ENCODE results near the gene CLEC3A. TPM values are rescaled to one million over a fixed set of nuclear protein-coding genes. Genes with fewer than 3 reads are reported as not detected.
"Not testable (repeated sequence)": the region's sequence is repeated elsewhere in the genome, so short reads cannot be mapped to it uniquely, and the experiment has no call there.

CLEC3A gene
- total and polyA plus RNA-seq, 4 donors: 0.26 to 0.49 (median 0.30) TPM; not detected in 1

DNA sequence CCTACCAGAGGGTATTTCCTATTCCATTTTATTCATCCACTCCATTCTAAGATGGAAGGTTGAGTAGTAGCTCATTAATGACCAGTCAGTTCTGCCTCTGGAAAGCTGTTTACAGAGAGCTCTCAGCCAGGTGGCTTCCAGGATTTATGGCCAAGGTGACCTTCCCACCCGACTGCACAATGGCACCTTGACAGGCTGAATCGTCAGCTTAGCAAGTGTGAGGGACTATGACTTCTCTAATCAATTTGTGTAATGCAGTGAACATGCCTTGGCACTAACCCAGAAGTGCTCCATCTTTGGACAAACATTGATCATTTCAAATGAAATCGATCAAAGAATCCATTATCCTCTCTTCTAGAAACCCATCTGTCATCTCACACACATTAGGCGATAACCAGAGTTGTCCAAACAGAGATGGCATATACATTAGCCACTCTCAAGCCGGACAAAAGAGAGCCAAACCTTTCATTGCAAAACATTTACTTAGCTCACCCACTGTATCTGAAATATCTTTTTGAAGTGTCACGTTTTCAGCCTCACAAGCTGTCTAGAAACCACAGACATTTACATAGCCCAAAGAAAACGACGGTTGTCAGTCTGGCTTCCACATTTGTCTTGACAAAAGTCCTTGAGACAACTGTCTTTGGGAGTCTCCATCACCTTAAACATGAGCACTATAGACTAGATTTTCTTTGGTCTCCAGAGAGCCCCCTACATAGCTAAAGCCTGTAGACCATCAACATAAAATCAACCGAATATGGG lies 35.6 kb downstream of the CLEC3A start:
- peak in 1 of 6 donors; percentile 67 for DNase-seq (ENCODE audit: low read depth in 4 of 6, low spot score in 6 of 6)
- Histone ChIP-seq H3K4me3 (ENCODE audit: low read depth, low read length) (no peak overlapping the region), H3K4me1 (ENCODE audit: control insufficient read depth, insufficient read depth, low read length) (no peaks in the 10 kb centered on the region), H3K9me3 (ENCODE audit: control insufficient read depth, insufficient read depth, low read length) (no peaks in the 10 kb centered on the region), H3K36me3 (ENCODE audit: control insufficient read depth, insufficient read depth, low read length) (no peaks in the 10 kb centered on the region), H3K27ac (ENCODE audit: low read depth, low read length) (no peak overlapping the region), H3K27me3 (ENCODE audit: control insufficient read depth, insufficient read depth, low read length) (no peaks in the 10 kb centered on the region)
- 71% methylated on average over 8 of the region's 9 CpGs for WGBS (ENCODE audit: insufficient coverage)

DNA sequence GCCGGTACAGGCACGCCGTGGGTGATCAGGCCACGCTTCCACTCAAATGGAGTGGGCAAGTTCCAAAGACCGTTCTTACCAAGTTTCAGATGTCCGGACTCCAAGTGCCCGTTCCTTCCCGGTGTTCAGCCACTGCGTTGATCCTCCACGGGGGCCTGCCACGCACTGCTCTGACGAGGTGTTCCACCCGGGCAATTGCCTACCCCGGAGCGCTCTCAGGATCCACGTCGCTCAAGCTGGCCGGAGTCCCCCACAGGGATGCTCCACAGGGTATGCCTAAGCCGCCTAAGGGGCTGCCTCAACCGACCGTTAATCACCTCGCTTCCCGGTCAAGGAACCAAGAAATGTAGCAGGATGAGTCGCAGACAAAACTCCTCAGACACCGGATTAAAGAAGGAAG lies 37.5 kb downstream of the CLEC3A start:
- 74% methylated on average over 24 of the region's 25 CpGs for WGBS (ENCODE audit: insufficient coverage)
- not testable (repeated sequence) for H3K4me1 ChIP-seq (ENCODE audit: control insufficient read depth, insufficient read depth, low read length)

DNA sequence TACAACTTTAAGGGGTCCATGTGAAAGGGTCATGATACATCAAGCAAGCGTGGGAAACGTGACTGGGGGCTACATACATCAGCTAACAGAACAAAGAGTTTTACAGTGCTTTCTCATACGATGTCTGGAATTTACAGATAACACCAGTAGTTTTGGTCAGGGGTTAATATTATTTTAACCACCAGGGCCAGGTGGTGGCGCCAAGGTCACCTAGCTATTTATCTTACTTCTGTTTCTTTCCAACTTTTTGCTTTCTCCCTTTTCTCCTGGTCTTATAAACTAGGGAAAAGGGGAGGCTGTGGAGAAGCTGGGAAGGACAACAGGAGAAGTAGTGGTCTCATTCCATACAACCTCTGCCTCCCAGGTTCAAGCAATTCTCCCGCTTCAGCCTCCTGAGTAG lies 37.9 kb downstream of the CLEC3A start:
- WGBS (ENCODE audit: insufficient coverage): no CpG with 5 or more reads among the region's 5 CpGs

More for the DNA sequence above, 37.5 kb downstream of the CLEC3A start:
- H3K27ac ChIP-seq (ENCODE audit: low read depth, low read length); H3K36me3 ChIP-seq (ENCODE audit: control insufficient read depth, insufficient read depth, low read length); DNase-seq (ENCODE audit: low read depth in 4 of 6, low spot score in 6 of 6); H3K27me3 ChIP-seq (ENCODE audit: control insufficient read depth, insufficient read depth, low read length); H3K9me3 ChIP-seq (ENCODE audit: control insufficient read depth, insufficient read depth, low read length); H3K4me3 ChIP-seq (ENCODE audit: low read depth, low read length): not testable (repeated sequence)

GRCh38 chr16:78060809-78061208 lies 38.5 kb downstream of the CLEC3A start:
- no peak for DNase-seq (ENCODE audit: low read depth in 4 of 6, low spot score in 6 of 6)
- WGBS (ENCODE audit: insufficient coverage): 94% methylated on average over 2 of the region's 5 CpGs
- H3K4me3 ChIP-seq (ENCODE audit: low read depth, low read length): no peak overlapping the region
- H3K4me1 ChIP-seq (ENCODE audit: control insufficient read depth, insufficient read depth, low read length): no peaks in the 10 kb centered on the region
- H3K36me3 ChIP-seq (ENCODE audit: control insufficient read depth, insufficient read depth, low read length): no peaks in the 10 kb centered on the region
- H3K27me3 ChIP-seq (ENCODE audit: control insufficient read depth, insufficient read depth, low read length): no peaks in the 10 kb centered on the region
- no peaks in the 10 kb centered on the region for H3K9me3 ChIP-seq (ENCODE audit: control insufficient read depth, insufficient read depth, low read length)
- H3K27ac ChIP-seq (ENCODE audit: low read depth, low read length): no peak overlapping the region

More for the DNA sequence above, 37.9 kb downstream of the CLEC3A start:
- DNase-seq (ENCODE audit: low read depth in 4 of 6, low spot score in 6 of 6): no peak
- no peak overlapping the region for H3K27ac ChIP-seq (ENCODE audit: low read depth, low read length)
- no peaks in the 10 kb centered on the region for H3K27me3 ChIP-seq (ENCODE audit: control insufficient read depth, insufficient read depth, low read length)
- no peak overlapping the region for H3K4me3 ChIP-seq (ENCODE audit: low read depth, low read length)
- H3K9me3 ChIP-seq (ENCODE audit: control insufficient read depth, insufficient read depth, low read length): no peaks in the 10 kb centered on the region
- no peaks in the 10 kb centered on the region for H3K4me1 ChIP-seq (ENCODE audit: control insufficient read depth, insufficient read depth, low read length)
- no peaks in the 10 kb centered on the region for H3K36me3 ChIP-seq (ENCODE audit: control insufficient read depth, insufficient read depth, low read length)

GRCh38 chr16:78065319-78065718 lies 43.0 kb downstream of the CLEC3A start:
- H3K27me3 ChIP-seq (ENCODE audit: control insufficient read depth, insufficient read depth, low read length): no peaks in the 10 kb centered on the region
- H3K4me1 ChIP-seq (ENCODE audit: control insufficient read depth, insufficient read depth, low read length): no peaks in the 10 kb centered on the region
- no peaks in the 10 kb centered on the region for H3K9me3 ChIP-seq (ENCODE audit: control insufficient read depth, insufficient read depth, low read length)
- WGBS (ENCODE audit: insufficient coverage): 80% methylated on average over 2 of the region's 4 CpGs
- no peak overlapping the region for H3K4me3 ChIP-seq (ENCODE audit: low read depth, low read length)
- no peak overlapping the region for H3K27ac ChIP-seq (ENCODE audit: low read depth, low read length)
- no peaks in the 10 kb centered on the region for H3K36me3 ChIP-seq (ENCODE audit: control insufficient read depth, insufficient read depth, low read length)
- no peak for DNase-seq (ENCODE audit: low read depth in 4 of 6, low spot score in 6 of 6)

GRCh38 chr16:78069913-78070312 lies 47.6 kb downstream of the CLEC3A start:
- WGBS (ENCODE audit: insufficient coverage): 100% methylated on average over 3 of the region's 5 CpGs
- DNase-seq (ENCODE audit: low read depth in 4 of 6, low spot score in 6 of 6): no peak
- Histone ChIP-seq H3K4me3 (ENCODE audit: low read depth, low read length) (no peak overlapping the region), H3K27ac (ENCODE audit: low read depth, low read length) (no peak overlapping the region), H3K9me3 (ENCODE audit: control insufficient read depth, insufficient read depth, low read length) (no peaks in the 10 kb centered on the region), H3K4me1 (ENCODE audit: control insufficient read depth, insufficient read depth, low read length) (no peaks in the 10 kb centered on the region), H3K27me3 (ENCODE audit: control insufficient read depth, insufficient read depth, low read length) (peaks cover 3% of the 10 kb centered on the region), H3K36me3 (ENCODE audit: control insufficient read depth, insufficient read depth, low read length) (no peaks in the 10 kb centered on the region)

DNA sequence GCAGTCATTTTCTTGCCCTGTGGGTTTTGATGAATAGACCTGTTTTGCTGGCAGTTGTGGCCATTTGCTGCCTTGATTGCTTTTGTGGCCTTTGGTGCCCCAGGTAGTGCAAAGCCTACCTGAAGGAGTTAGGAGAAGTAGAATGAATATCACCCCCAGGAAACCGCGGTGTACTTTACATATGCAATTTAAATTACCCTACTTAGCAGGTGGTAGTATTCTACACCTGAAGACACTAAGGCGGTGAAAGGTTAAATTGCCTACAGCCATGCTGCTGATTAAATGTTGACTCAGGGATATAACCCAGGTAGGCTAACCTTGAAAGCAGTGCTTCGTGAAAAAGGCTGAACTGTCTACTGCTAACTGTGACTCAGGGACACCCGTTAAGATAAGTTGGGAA lies 49.9 kb downstream of the CLEC3A start:
- H3K4me1 ChIP-seq (ENCODE audit: control insufficient read depth, insufficient read depth, low read length): no peaks in the 10 kb centered on the region
- DNase-seq (ENCODE audit: low read depth in 4 of 6, low spot score in 6 of 6): peak in 1 of 6 donors; percentile 39
- 80% methylated on average over 1 of the region's 5 CpGs for WGBS (ENCODE audit: insufficient coverage)
- peaks cover 3% of the 10 kb centered on the region for H3K27me3 ChIP-seq (ENCODE audit: control insufficient read depth, insufficient read depth, low read length)
- no peak overlapping the region for H3K27ac ChIP-seq (ENCODE audit: low read depth, low read length)
- H3K9me3 ChIP-seq (ENCODE audit: control insufficient read depth, insufficient read depth, low read length): no peaks in the 10 kb centered on the region
- no peak overlapping the region for H3K4me3 ChIP-seq (ENCODE audit: low read depth, low read length)
- H3K36me3 ChIP-seq (ENCODE audit: control insufficient read depth, insufficient read depth, low read length): no peaks in the 10 kb centered on the region

DNA sequence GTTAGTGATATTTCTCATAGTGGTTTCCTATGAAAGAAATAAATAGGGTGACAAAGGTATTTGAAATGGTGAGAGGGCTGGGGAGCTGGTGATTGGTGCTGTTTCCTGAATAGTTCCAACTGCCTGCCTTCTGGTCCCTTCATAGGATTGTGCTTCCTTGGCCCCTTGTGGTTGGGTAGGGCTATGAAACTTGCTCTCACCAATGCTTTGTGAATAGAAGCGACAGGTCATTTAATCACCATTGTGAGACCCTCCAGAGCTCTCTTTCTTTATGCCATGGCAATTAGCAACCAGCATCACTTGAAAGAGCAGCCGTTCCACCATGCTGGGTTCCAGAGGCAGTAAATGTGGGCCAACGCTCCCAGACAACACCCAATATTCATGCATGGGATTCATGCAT lies 53.5 kb downstream of the CLEC3A start:
- Histone ChIP-seq H3K4me1 (ENCODE audit: control insufficient read depth, insufficient read depth, low read length) (no peaks in the 10 kb centered on the region), H3K36me3 (ENCODE audit: control insufficient read depth, insufficient read depth, low read length) (no peaks in the 10 kb centered on the region), H3K27ac (ENCODE audit: low read depth, low read length) (no peak overlapping the region), H3K27me3 (ENCODE audit: control insufficient read depth, insufficient read depth, low read length) (peaks cover 3% of the 10 kb centered on the region), H3K9me3 (ENCODE audit: control insufficient read depth, insufficient read depth, low read length) (no peaks in the 10 kb centered on the region), H3K4me3 (ENCODE audit: low read depth, low read length) (no peak overlapping the region)
- no peak for DNase-seq (ENCODE audit: low read depth in 4 of 6, low spot score in 6 of 6)
- WGBS (ENCODE audit: insufficient coverage): 41% methylated on average over 3 of the region's 3 CpGs

DNA sequence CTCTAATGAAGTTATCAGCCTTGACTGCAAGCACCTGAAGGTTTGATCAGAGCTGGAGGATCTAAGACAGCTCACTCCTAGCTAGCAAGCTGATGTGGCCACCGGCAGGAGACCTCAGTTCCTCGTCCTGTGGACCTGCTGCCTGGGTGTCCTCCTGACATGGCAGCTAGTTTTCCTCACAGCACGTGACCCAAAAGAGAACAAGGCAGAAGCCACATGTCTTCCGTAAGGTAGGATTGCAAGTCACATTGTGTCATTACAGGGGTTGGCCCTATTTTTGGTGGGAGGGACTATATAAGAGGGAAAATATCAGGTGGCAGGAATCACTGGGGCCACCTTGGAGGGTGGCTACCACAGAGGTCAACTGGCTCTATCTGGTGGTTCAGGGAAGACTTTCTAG lies 59.0 kb downstream of the CLEC3A start:
- H3K36me3 ChIP-seq (ENCODE audit: control insufficient read depth, insufficient read depth, low read length): no peaks in the 10 kb centered on the region
- no peaks in the 10 kb centered on the region for H3K4me1 ChIP-seq (ENCODE audit: control insufficient read depth, insufficient read depth, low read length)
- DNase-seq (ENCODE audit: low read depth in 4 of 6, low spot score in 6 of 6): no peak
- WGBS (ENCODE audit: insufficient coverage): 91% methylated on average over 4 of the region's 4 CpGs
- H3K9me3 ChIP-seq (ENCODE audit: control insufficient read depth, insufficient read depth, low read length): no peaks in the 10 kb centered on the region
- H3K27ac ChIP-seq (ENCODE audit: low read depth, low read length): no peak overlapping the region
- no peak overlapping the region for H3K4me3 ChIP-seq (ENCODE audit: low read depth, low read length)
- no peaks in the 10 kb centered on the region for H3K27me3 ChIP-seq (ENCODE audit: control insufficient read depth, insufficient read depth, low read length)
